Measurements from ENCODE around the gene LIMK1. TPM values are rescaled to one million over a fixed set of nuclear protein-coding genes. Genes with fewer than 3 reads are reported as not detected.

The LIMK1 gene
- total RNA-seq, result 14.7 and 38.9 TPM in 2 replicates

DNA sequence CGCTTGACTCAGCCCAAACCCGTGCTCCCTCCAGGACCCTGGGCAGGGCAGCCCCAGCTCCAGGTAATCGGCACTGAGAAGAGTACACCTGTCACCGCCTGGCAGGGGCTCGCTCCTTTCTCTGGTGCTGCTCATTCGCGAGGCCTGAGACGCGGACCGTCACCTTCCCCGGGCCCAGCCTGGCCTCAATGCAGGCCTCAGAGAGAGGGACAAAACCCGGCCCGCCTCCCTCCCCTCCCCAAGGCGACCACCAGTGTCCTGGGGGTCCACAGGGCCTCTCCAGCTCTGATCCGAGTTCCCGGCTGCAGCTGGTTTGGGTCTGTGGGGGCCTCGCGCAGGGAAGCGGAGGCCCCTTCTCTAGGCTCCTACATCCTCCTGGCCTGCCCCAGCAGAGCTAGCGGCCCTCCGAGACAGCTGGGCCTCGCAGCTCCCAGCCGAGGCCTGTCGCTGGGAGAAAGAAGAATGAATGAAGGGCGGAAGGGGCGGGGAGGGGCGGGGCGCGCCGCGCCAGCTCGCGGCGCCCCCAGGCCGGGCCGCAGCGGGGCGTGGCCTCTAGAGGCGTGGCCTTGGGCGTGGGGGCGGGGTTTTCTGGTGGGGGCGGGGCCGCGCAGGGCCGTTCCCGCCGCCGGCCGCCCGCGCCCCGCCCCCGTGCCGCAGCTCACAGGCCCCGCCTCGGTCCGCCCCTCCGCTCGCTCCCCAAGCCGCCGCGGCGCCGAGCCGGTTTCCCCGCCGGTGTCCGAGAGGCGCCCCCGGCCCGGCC, at the start of gene LIMK1:
Gene LIMK1, plus strand, starts transcription at position 688 of the 760 bp plus-strand sequence. CDS start 187 bp downstream, outside the sequence.

Other genes starting within 250 kb of the LIMK1 start
- gene METTL27, start 241.3 kb upstream of the LIMK1 start, total RNA-seq, result 2.9 and 4.0 TPM in 2 replicates
- gene TMEM270, start 222.6 kb upstream of the LIMK1 start, total RNA-seq, result 0.13 TPM in 1 of 2 replicates, not detected in the other
- gene ELN, start 55.6 kb upstream of the LIMK1 start, total RNA-seq, result 0.81 and 95.7 TPM in 2 replicates
- 363 and 515 TPM in 2 replicates for gene EIF4H, start 90.6 kb downstream of the LIMK1 start, total RNA-seq
- gene LAT2, start 126.2 kb downstream of the LIMK1 start, total RNA-seq, result 0.49 and 3.1 TPM in 2 replicates
- 25.0 and 29.3 TPM in 2 replicates for gene RFC2, start 170.6 kb downstream of the LIMK1 start, total RNA-seq
- gene CLIP2, start 205.6 kb downstream of the LIMK1 start, total RNA-seq, result 31.7 and 65.3 TPM in 2 replicates

Data from bladder microvascular endothelial cell (primary cell).